Retinal pigment epithelial cell (primary cell): Measurements from ENCODE around the gene CEP131.

Experiments used
- DNase-seq: peaks from one replicate; pipeline ENCODE4 v3.0.0-alpha.2; 2010; ENCODE audit warnings: low read depth
- H3K4me3 ChIP-seq: 2 replicates; pipeline ENCODE4 v1.5.1; 2011; ENCODE audit warnings: mild to moderate bottlenecking, low read length, control low read depth, moderate library complexity
- CTCF ChIP-seq: conservative IDR thresholded peaks from 2 replicates; pipeline ENCODE4 v1.5.1; 2011; ENCODE audit warnings: low read depth, low read length, control low read depth, inconsistent platforms

The CEP131 gene

GRCh38 chr17:81213978-81214377 lies 8.8 kb downstream of the CEP131 start:
- DNase-seq, result no peak
- no peak overlapping the region for H3K4me3 ChIP-seq
- no peak for TF ChIP-seq CTCF

- H3K4me3 ChIP-seq, result no peak overlapping the region
- TF ChIP-seq CTCF, result no peak
- no peak for DNase-seq
Measured at GRCh38 chr17:81212365-81212764, 10.4 kb downstream of the CEP131 start.

DNA sequence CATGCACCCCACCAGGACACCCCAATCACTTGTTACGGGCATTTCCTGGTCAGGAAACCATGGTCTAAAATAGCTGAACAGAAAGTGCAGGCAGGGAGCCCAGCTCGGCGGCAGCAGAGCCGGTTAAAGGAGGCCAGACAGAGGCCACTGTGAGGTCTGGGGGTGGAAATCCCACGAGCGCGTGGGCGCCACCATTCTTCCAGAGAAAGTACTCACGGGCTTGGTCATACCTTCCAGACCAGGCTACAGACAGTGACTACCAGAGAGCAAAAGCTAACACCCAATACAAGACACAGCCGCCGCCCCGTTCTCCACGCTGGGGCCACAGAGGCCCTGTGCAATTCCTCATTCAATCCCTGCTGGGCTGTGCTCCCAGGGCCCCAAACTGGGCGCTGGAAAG lies 11.9 kb downstream of the CEP131 start:
- no peak overlapping the region for H3K4me3 ChIP-seq
- TF ChIP-seq CTCF, result no peak
- no peak for DNase-seq

- no peak overlapping the region for H3K4me3 ChIP-seq
- DNase-seq, result no peak
- no peak for TF ChIP-seq CTCF
Measured at GRCh38 chr17:81210466-81210865, 12.3 kb downstream of the CEP131 start.

GRCh38 chr17:81209141-81209540 lies 13.6 kb downstream of the CEP131 start:
- DNase-seq, result no peak
- no peak for TF ChIP-seq CTCF
- H3K4me3 ChIP-seq, result no peak overlapping the region

DNA sequence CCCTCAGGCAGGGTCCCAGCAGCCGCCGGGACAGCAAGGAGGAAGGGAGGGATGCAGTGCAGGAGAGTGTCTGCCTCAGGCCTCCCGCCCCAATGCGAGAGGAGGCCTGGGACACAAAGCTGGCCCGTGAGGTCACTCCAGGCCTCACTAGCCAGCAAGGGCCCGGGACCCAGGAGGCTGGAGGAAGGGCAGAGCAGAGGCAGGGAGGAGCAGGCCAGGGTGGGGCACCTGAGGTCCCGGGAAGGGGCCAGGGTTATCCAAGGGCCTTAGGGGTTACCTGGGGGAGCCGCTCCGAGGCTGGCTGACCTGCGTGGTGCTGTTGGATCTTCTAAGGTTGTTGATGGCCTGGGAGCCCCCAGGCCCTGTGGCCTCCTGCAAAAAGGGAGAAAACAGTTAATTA lies 14.1 kb downstream of the CEP131 start:
- no peak for DNase-seq
- H3K4me3 ChIP-seq, result no peak overlapping the region
- no peak for TF ChIP-seq CTCF

- no peak for DNase-seq
- H3K4me3 ChIP-seq, result no peak overlapping the region
- TF ChIP-seq CTCF, result no peak
Measured at GRCh38 chr17:81207610-81208581, 14.9 kb downstream of the CEP131 start.
